HG03469 (cell line): ENCODE results near the gene CDKN1C.

ENCODE experiments used
- ATAC-seq: cut with Tn5 transposase; IDR thresholded peaks from one replicate; pipeline ENCODE4 v1.9.1; 2021; ENCODE audit warnings: mild to moderate bottlenecking, moderate library complexity, moderate number of reproducible peaks; ENCODE audit not compliant: unreplicated experiment

CDKN1C gene

GRCh38 chr11:2923446-2924375, 38.1 kb upstream of the CDKN1C start:
- no peak for ATAC-seq

GRCh38 chr11:2922655-2923054, 37.1 kb upstream of the CDKN1C start:
- no peak for ATAC-seq

GRCh38 chr11:2921742-2922493, 36.3 kb upstream of the CDKN1C start:
- no peak for ATAC-seq

GRCh38 chr11:2921261-2921660, 35.7 kb upstream of the CDKN1C start:
- no peak for ATAC-seq

GRCh38 chr11:2920343-2920742, 34.8 kb upstream of the CDKN1C start:
- ATAC-seq: no peak

- ATAC-seq: no peak
Measured at GRCh38 chr11:2919837-2920236, 34.3 kb upstream of the CDKN1C start.

- ATAC-seq: no peak
Measured at GRCh38 chr11:2919188-2919587, 33.6 kb upstream of the CDKN1C start.

GRCh38 chr11:2917842-2918490, 32.4 kb upstream of the CDKN1C start:
- ATAC-seq: no peak

- no peak for ATAC-seq
Measured at GRCh38 chr11:2916892-2917645, 31.5 kb upstream of the CDKN1C start.

GRCh38 chr11:2916114-2916891, 30.7 kb upstream of the CDKN1C start:
- ATAC-seq: no peak

GRCh38 chr11:2915473-2915872, 29.9 kb upstream of the CDKN1C start:
- ATAC-seq: no peak

GRCh38 chr11:2914455-2915195, 29.1 kb upstream of the CDKN1C start:
- ATAC-seq: no peak

- no peak for ATAC-seq
Measured at GRCh38 chr11:2913776-2914175, 28.2 kb upstream of the CDKN1C start.

- no peak for ATAC-seq
Measured at GRCh38 chr11:2913019-2913431, 27.4 kb upstream of the CDKN1C start.

GRCh38 chr11:2912498-2912897, 26.9 kb upstream of the CDKN1C start:
- ATAC-seq: no peak

GRCh38 chr11:2911785-2912391, 26.3 kb upstream of the CDKN1C start:
- no peak for ATAC-seq

GRCh38 chr11:2911088-2911784, 25.7 kb upstream of the CDKN1C start:
- ATAC-seq: no peak

GRCh38 chr11:2910401-2910955, 24.9 kb upstream of the CDKN1C start:
- ATAC-seq: no peak
